ENCODE measurements around the gene SLC4A11. TPM values are rescaled to one million over a fixed set of nuclear protein-coding genes. Genes with fewer than 3 reads are reported as not detected.

The SLC4A11 gene
- total RNA-seq, 1 experiment from 2014 or later = 1.1 TPM

GRCh38 chr20:3233991-3234498, 4.9 kb downstream of the SLC4A11 start:
- ChIA-PET POLR2A (ENCODE audit: low non-redundant PET) (no interaction called here), CTCF (no interaction called here)
- intact Hi-C loops (cut with micrococcal nuclease; ENCODE audit: unreplicated experiment) = no loop called here
- no peaks in the 10 kb centered on the region for H3K36me3 ChIP-seq (ENCODE audit: insufficient read depth, low read length, poor library complexity, severe bottlenecking)
- peaks cover 5% of the 10 kb centered on the region for H3K4me1 ChIP-seq (ENCODE audit: insufficient read depth, low read length, poor library complexity, severe bottlenecking)
- H3K27me3 ChIP-seq (replicated peaks; ENCODE audit: insufficient read depth, low read depth, low read length, poor library complexity) = peaks cover 24% of the 10 kb centered on the region
- BruUV-seq (replicated peaks) = no TSS peak
- no peak for DNase-seq (ENCODE audit: low spot score)
- TF ChIP-seq CTCF (conservative IDR thresholded peaks at IDR 0.05; ENCODE audit: low read depth, low read length) = no peak
- TF ChIP-seq EZH2 (IDR thresholded peaks at IDR 0.05; ENCODE audit: borderline replicate concordance, low read depth, low read length, poor library complexity, severe bottlenecking) = no peak
- H3K27ac ChIP-seq (ENCODE audit: low read depth, low read length, poor library complexity, severe bottlenecking) = no peak overlapping the region
- H3K9me3 ChIP-seq (ENCODE audit: low read depth, low read length, poor library complexity, severe bottlenecking) = no peaks in the 10 kb centered on the region
- H3K4me3 ChIP-seq (ENCODE audit: low read depth, low read length, poor library complexity, severe bottlenecking) = no peak overlapping the region

DNA sequence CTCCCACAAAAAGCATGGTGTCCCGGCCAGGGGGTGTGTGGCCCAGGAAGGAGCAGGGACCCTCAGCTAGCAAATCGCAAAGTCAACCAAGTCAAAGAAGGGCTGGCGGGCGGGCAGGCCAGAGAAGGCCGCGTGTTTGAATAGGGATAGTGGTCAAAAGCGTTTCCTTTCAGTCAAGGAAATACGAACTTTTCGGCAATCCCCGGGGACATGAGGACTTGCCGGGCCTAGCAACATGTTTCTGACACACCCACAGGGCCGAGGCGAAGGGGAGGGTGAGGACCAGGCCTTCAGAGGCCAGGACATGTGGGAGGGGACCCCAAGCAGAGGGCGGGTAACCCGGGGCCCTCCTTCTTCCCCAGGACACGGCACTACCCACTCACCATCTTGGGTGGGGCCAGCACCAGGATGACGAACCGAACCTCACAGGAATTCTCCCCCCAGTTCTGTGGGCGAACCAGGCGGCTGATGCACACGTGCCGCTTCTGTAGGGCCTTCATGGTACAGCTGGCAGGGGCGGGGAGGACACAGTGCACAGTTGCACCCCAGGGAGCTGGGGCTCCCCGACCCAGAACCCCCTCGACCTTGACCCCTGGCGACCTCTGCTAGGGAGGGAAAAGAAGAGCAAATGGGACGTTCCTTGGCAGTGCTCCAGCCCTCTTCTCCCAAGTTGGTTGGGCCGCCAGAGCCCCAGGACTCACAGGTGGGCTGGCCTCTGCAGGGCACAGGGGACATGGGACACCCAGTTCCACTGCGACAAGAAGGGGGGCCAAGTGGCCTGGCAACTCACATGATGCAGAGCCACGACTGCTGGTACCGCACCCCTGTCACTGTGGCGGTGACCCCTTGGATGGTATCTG, 5.6 kb downstream of the SLC4A11 start:
- no TSS peak for BruUV-seq (replicated peaks)
- Histone ChIP-seq H3K36me3 (ENCODE audit: insufficient read depth, low read length, poor library complexity, severe bottlenecking) (no peaks in the 10 kb centered on the region), H3K4me1 (ENCODE audit: insufficient read depth, low read length, poor library complexity, severe bottlenecking) (peaks cover 5% of the 10 kb centered on the region), H3K27ac (ENCODE audit: low read depth, low read length, poor library complexity, severe bottlenecking) (no peak overlapping the region), H3K9me3 (ENCODE audit: low read depth, low read length, poor library complexity, severe bottlenecking) (no peaks in the 10 kb centered on the region), H3K4me3 (ENCODE audit: low read depth, low read length, poor library complexity, severe bottlenecking) (no peak overlapping the region), H3K27me3 (replicated peaks; ENCODE audit: insufficient read depth, low read depth, low read length, poor library complexity) (peaks cover 18% of the 10 kb centered on the region)
- ChIA-PET POLR2A (ENCODE audit: low non-redundant PET) (interaction anchor here (0.6 kb wide), 1 partner anchor 1346 kb away, joined by 3 read pairs; no protein-coding TSS in a partner anchor), CTCF (no interaction called here)
- intact Hi-C loops (cut with micrococcal nuclease; ENCODE audit: unreplicated experiment) = no loop called here
- DNase-seq (ENCODE audit: low spot score) = no peak
- TF ChIP-seq EZH2 (IDR thresholded peaks at IDR 0.05; ENCODE audit: borderline replicate concordance, low read depth, low read length, poor library complexity, severe bottlenecking) (no peak), CTCF (conservative IDR thresholded peaks at IDR 0.05; ENCODE audit: low read depth, low read length) (no peak)

DNA sequence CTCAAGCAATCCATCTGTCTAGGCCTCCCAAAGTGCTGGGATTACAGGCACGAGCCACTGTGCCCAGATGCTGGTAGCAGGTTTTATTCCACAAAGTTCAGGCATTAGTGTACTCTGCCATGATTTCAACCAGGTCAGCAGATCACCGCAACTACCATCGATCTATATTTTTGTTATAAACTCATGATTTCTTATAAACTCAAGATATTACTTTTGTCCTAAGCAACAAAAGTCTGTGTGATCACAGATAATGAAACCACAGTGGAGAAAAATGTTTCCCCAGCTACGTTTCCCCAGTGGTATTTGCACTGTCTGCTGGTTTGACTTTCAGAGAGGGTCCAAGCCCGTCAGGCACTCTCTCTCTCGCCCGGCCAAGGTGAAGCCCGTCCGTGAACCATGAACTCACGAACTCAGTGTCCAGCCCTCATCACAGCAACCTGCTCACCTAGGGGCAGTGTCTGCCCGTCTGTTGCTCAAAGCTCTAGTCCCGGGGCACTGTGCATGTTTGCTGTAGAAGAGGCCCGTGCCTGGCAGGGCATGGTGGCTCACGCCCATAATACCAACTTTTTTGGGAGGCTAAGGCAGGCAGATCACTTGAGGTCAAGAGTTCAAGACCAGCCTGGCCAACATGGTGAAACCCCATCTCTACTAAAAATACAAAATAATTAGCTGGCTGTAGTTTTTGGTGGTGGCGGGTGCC, 7.0 kb downstream of the SLC4A11 start:
- Histone ChIP-seq H3K9me3 (ENCODE audit: low read depth, low read length, poor library complexity, severe bottlenecking) (no peaks in the 10 kb centered on the region), H3K4me1 (ENCODE audit: insufficient read depth, low read length, poor library complexity, severe bottlenecking) (no peaks in the 10 kb centered on the region), H3K36me3 (ENCODE audit: insufficient read depth, low read length, poor library complexity, severe bottlenecking) (no peaks in the 10 kb centered on the region), H3K4me3 (ENCODE audit: low read depth, low read length, poor library complexity, severe bottlenecking) (no peak overlapping the region), H3K27me3 (replicated peaks; ENCODE audit: insufficient read depth, low read depth, low read length, poor library complexity) (peaks cover 5% of the 10 kb centered on the region), H3K27ac (ENCODE audit: low read depth, low read length, poor library complexity, severe bottlenecking) (no peak overlapping the region)
- TF ChIP-seq CTCF (conservative IDR thresholded peaks at IDR 0.05; ENCODE audit: low read depth, low read length) = no peak
- no peak for TF ChIP-seq EZH2 (IDR thresholded peaks at IDR 0.05; ENCODE audit: borderline replicate concordance, low read depth, low read length, poor library complexity, severe bottlenecking)
- no peak for DNase-seq (ENCODE audit: low spot score)
- ChIA-PET CTCF (no interaction called here), POLR2A (ENCODE audit: low non-redundant PET) (interaction anchor here (0.5 kb wide), 1 partner anchor 1735 kb away, joined by 10 read pairs; no protein-coding TSS in a partner anchor)
- intact Hi-C loops (cut with micrococcal nuclease; ENCODE audit: unreplicated experiment) = no loop called here
- BruUV-seq (replicated peaks) = no TSS peak

All from A673 (cell line).